NCI-H1092 (cell line): ENCODE results near the gene CA6.
"Not testable (repeated sequence)": the region's sequence is repeated elsewhere in the genome, so short reads cannot be mapped to it uniquely, and the experiment has no call there.

Source experiments
- DNase-seq: peaks from one replicate; lab custom pipeline; 2025; lab: John Stamatoyannopoulos, UW

Gene CA6

DNA sequence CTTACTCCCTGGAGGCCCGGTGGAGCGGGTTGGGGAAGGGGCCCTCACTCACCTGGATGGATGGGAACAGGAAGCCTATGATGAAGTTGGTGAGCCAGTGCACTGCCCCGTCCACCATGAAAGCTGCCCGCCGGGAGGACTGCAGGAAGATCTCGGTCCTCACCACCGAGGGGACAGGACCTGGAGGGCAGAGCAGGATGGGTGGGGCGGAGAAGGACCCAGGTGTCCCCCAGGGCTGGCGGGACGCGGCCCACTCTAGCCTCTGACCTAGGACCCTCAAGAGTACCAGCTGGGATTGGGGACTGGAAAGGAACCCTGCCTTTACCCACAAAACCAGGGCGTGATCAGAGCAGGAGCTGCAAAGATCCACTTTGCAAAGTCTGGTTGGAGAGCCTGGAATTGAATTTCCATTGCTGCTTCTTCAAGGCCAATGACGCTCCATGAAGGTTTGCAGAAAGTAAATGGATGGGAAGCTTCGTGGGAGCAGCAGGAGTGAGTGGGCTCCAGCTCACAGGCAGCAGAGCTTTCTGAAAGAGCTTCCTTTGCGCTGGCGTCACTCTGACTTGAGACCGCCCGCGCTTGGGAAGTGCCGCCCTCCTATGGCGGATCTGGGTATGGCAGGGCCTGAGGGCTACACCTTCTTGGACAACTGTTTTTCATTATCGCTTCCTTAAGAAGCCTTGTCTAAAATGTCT lies 59.2 kb downstream of the CA6 start:
- DNase-seq, result peak; percentile 57

DNA sequence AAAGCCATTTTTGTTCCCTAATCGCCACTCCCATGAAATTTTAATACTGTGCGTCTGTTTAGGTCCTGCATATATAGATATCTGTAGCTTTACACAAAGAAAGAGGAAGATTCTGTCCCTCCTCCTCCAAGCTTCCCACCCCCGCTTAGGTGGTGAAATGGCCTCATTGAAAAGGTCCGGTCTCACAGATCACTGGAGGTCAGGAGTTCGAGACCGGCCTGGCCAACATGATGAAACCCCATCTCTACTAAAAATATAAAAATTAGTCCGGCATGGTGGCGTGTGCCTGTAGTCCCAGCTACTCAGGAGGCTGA lies 59.7 kb downstream of the CA6 start:
- DNase-seq, result no peak

DNA sequence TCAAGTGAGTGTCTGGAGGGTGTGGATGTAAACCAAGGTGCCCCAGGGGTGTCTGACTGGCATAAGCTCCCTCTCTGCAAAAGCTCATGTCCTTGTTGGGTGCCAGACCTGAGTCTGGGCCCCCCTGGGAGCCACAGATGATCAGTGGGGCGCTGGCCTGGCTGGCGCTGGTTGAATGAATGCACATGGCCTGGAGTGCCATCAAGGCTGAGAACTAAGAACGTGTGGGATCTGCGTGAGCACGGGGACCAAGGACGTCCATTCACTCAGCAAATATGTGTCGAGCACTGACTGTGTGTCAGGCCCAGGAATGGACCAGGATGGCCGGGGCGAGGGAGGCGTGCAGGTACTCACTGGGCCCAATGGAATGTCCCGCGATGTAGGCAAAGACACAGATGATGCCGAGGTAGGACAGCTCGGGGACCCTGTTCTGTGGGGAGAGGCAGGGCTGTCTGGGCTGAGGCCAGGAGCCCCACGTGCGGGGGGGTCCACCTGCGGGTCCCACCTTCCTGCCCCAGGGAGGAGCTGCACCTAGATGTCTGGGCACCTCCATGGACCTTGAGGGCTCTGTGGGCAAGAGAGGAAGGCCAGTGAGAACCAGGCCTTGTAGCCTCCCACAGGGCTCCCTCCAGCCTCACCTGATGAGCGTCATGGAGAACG lies 61.4 kb downstream of the CA6 start:
- no peak for DNase-seq

DNA sequence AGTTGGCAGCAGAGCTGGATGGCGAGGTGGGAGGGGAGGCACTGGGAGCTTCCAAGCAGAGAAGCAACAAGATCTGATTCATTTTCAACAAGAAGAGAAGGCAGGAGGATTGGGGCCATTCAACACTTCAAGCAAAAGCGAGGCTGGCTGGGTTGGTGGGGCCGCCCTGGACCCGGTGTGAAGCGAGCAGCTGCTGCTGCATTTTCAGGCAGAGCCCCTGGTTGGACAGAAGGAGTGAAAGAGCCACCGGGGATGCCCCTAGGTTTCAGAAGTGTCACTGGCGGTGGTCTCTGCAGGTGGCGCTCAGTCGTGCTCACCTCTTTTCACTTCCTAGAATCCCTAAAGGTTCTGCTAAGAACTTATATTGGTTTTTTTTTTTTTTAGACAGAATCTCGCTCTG lies 62.6 kb downstream of the CA6 start:
- no peak for DNase-seq

DNA sequence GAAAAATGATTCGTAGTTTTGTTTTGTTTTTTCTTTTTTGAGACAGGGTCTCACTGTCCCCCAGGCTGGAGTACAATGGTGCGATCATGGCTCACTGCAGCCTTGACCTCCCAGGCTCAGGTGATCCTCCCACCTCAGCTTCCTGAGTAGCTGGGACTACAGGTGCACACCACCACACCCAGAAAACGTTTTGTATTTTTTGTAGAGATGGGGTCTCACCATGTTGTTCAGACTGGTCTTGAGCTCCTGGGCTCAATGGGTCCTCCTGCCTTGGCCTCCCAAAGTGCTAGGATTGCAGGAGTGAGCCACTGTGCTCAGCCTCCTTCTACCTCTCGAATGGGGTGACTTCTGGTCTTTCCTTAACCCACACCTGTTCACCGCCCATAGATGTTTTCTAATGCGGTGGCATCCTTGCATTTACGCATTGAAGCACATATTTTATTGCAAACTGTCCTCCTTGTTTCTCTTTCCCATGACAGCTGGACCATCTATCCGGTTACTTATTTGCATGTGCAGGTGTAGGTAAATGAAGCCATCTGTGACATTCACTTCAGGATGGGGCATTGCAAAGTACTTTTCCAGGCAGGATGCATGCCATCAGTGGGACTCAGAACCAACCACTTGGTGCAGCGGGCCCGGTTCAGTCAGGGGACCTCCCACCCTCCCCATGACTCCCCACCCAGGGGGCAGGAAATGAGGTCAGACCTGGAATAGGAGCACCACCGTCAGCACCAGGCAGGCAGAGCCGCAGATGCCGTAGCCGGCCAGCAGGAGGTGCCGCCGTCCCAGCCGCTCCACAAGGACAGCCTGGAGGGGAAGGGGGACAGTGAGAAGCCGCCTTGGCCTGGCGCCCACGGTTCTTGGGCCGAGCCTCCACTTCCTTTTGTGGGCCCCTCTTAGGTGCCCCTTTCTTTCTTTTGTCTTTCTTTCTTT lies 64.0 kb downstream of the CA6 start:
- DNase-seq, result peak; percentile 26

DNA sequence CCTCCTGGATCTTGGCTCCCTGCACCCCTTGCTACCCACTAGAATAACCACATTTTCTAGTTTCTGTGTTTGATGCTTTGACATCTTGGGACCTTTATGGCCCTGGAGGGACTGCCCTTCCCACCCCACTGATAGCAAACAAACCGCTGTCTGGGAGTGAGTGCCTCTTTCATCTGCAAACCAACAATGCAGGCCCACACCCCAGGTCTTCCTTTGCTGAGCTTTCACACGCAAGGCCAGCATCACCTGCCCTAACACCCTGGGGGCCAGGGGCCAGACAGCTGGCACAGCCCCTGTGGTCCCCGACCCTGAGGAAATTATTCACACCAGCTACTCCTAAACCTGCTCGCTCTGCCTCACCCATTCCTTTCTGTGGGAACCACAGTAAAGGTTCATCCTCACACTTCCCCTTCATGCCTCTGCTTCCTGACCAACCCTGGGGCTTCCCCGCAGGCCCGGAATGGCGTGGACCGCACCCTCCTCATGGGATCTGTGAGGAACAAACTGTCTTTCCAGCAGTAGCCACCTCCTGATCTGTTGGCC lies 65.2 kb downstream of the CA6 start:
- no peak for DNase-seq

DNA sequence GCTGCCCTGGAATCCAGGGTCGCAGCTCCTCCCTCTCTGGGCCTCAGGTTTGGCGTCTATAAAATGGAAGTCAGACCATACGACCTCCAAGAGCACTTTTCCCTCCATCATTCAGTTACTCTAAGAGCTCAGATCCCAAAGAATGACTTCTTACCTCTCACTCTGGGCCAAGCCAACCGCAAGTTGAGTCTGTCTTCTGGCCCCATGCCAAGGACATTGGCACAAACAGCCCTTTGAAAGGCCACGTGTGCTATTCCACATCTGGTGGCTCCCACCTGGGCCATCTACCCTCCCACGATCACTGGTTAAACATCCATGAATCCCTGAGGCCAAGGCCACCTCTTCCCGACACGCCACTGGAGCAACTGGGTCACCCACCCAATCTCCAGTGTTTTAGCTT lies 68.2 kb downstream of the CA6 start:
- DNase-seq, result no peak

DNA sequence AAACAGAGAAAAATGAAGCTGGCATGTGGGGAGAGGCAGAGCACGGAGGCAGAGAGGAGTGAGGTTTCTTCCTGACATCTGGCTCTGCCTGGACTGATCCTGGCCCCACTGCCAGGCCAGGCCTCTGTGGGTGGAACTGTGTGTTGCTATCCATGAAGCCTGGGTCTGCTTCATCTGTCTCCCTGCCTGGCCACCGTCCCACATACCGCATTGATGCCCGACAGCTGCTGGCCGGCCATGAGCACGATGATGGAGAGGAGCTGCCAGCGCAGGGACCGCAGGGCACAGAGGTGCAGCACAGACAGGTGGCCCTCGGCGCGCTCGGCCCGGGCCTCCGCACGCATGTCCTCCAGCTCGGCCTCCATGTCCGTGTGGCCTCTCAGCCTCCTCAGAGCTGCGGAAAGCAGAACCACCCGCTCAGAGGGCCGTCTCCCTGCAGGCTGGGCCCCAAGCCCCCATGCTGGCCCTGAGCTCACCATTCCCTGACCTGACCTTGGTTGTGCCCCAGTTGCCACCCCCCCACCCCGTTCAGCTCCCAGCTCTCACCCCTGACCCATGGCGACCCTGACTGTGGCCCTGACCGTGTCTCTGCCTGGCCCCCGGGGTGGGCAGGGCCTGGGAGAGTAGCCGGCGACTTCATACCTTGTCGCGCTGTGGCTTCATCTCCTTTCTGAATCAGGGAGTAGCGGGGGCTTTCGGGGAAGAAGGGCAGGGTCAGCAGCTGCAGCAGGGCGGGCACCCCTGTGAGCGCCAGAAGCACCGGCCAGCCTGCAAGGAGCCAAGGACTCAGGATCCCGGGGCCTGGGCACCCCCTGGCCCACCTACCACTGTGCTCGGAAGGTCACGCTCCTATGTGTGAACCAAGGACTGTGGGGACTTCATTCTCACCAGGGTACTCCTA lies 69.1 kb downstream of the CA6 start:
- DNase-seq, result no peak

DNA sequence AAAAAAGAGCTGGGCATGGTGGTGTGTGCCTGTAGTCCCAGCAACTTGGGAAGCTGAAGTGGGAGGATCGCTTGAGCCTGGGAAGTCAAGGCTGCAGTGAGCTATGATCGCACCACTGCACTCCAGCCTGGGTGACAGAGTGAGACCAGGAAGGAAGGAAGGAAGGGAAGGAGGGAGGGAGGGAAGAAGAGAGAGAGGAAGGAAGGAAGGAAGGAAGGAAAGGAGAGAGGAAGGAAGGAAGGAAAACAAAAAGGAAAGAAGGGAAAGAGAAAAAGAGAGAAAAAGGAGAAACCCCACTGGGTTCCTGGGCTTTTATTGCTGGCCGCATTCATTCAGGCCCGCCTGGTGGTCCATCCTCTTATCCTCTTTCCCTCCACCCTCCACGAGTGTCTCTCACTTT lies 70.8 kb downstream of the CA6 start:
- DNase-seq, result no peak

DNA sequence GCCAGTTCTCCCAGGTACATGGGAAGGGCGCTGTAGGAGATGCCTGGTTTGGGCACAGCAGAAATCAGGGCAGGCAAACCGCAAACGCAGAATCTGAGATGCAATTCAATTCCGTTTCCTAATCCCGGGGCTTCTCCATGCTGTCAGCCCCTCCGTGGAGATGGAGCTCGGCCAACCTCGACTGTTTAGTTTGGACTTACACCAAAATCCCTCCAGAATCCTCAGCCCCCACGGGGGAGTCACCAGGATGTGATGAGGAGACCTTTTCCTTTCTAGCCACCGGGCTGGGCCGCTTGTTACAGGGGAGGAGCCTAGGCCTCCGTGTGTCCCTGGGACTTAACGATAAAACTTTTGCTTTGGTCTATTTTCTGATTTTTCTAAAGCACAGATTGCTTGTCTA lies 72.7 kb downstream of the CA6 start:
- no peak for DNase-seq

DNA sequence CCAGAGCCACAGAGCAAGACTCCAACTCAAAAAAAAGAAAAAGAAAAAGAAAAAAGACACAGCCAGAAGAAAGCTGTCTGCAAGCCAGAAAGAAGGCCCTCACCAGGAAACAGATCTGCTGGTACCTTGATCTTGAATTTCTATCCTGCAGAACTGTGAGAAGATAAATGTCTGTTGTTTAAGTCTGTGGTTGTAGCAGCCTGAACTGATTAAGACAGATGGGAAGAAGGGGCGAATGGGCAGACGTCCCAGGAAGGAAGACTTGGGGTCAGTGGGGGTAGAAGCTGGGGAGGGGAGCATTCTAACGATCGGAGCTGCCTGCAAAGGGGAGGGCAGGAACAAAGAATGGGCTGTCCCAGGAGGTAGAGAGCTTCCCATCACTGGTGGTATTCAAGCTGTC lies 74.2 kb downstream of the CA6 start:
- no peak for DNase-seq

DNA sequence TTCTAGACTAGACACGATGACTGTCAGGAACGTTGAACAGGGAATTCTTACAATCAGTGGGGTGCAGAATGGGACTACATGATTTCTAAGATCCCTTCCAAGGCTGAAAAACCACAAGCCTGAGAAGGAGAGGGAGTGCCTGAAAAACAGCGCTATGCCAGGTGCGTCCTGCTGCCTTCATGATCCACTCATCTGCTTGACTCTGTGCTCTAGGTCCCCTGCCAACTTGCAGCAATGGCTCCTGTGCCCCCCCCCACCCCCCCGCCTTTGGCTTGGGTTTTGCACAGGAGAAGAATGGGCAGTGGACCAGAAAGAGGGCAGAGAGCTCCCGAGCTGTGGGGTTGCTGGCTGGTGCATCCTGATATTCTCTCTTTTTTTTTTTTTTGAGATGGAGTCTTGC lies 74.6 kb downstream of the CA6 start:
- no peak for DNase-seq

DNA sequence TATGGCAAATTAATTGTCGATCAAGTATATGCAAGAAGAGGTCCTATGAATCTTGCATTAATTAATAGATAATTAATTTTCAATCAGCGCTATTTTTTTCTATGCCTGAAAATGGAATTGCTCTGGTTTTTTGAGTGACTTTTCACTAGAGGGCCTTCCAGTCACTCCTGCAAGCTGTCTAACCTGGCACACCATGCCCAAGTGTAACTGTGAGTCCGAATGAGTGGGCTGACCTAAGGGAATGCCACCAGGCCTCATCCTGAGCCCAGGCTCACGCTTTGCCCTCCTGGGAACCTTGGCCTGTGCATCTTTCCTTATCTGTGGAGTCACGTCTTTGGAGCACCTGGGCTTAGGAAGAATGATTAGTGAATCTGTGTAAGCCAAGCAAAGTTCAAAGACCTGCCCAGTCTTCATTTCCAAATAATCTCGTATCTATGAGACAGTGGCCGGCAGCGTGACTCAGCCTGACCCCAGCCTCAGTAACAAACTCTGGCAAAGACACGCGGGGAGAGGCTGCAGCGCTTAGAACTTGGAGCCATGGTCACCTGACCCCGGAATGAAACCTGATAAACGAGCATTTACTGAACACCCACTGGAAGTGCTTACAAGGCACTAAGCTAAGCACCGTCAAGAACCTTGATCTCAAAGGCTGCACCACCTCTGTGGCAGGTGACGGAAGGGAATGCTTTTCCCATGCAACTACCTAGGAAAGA lies 76.5 kb downstream of the CA6 start:
- DNase-seq, result not testable (repeated sequence)

DNA sequence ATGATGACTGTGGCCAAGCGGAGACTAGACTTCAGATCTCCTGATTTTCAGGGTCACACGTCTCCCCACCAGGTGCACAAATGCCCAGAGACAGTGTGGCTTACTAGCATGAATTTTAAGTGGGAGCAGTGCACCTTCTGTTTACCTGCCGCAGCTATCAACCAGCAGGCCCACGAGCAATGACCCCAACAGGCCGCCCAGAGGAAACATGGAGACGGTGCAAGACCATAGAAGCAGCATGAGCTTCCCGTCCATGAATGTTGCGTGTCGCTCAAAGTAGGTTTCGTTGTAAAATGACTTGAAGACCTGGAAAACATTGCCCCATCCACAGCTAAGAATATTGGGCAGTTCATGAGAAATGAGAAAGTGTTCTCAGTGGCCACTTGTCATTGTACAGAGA lies 77.1 kb downstream of the CA6 start:
- DNase-seq, result no peak
